Uterus (tissue), 2 donors: ENCODE results near the gene COX7B.

Source experiments
- POLR2A ChIP-seq, 2 donors: fragments of 450-650 bp; IDR thresholded peaks; one replicate each; pipeline ENCODE4 v1.6.1; 2016; ENCODE audit warnings: antibody characterized with exemption in 2 of 2, mild to moderate bottlenecking in 1 of 2, moderate library complexity in 1 of 2
- TF ChIP-seq, protein P1 (sequence below), 4 experiments: fragments of 200-600 bp in 2 of 4; fragments of 450-650 bp in 2 of 4; sonication (generic) in 2 of 4; IDR thresholded peaks; one replicate each; pipeline ENCODE4 v1.5.1; 2016 to 2019; ENCODE audit warnings: antibody characterized with exemption in 4 of 4, mild to moderate bottlenecking in 2 of 4, moderate library complexity in 1 of 4

GRCh38 chrX:77892887-77893286, 6.4 kb upstream of the COX7B start:
- TF ChIP-seq, protein P1, sequence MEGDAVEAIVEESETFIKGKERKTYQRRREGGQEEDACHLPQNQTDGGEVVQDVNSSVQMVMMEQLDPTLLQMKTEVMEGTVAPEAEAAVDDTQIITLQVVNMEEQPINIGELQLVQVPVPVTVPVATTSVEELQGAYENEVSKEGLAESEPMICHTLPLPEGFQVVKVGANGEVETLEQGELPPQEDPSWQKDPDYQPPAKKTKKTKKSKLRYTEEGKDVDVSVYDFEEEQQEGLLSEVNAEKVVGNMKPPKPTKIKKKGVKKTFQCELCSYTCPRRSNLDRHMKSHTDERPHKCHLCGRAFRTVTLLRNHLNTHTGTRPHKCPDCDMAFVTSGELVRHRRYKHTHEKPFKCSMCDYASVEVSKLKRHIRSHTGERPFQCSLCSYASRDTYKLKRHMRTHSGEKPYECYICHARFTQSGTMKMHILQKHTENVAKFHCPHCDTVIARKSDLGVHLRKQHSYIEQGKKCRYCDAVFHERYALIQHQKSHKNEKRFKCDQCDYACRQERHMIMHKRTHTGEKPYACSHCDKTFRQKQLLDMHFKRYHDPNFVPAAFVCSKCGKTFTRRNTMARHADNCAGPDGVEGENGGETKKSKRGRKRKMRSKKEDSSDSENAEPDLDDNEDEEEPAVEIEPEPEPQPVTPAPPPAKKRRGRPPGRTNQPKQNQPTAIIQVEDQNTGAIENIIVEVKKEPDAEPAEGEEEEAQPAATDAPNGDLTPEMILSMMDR (IDR thresholded peaks at IDR 0.05) = no peak
- TF ChIP-seq POLR2A (IDR thresholded peaks at IDR 0.05) = no peak
